VCaP (cell line): ENCODE data around the gene SLC25A31.

Source experiments
- H3K27ac ChIP-seq: fragments of 450-650 bp; 2 replicates; pipeline ENCODE4 v1.5.1; 2017
- CTCF ChIP-seq: fragments of 450-650 bp; conservative IDR thresholded peaks from 2 replicates; pipeline ENCODE4 v1.5.1; 2017; ENCODE audit warnings: mild to moderate bottlenecking, moderate library complexity

The SLC25A31 gene

GRCh38 chr4:127730142-127730913 lies at the start of gene SLC25A31:
Gene SLC25A31, plus strand, starts transcription at chr4:127730400. Its CDS starts 146 bp downstream, at chr4:127730546.
- TF ChIP-seq CTCF, result no peak
- no peak within 1 kb of the TSS for H3K27ac ChIP-seq

- H3K27ac ChIP-seq, result no peak overlapping the region
- TF ChIP-seq CTCF, result no peak
Measured at GRCh38 chr4:127685292-127685691, 44.9 kb upstream of the SLC25A31 start.

GRCh38 chr4:127686658-127687057 lies 43.5 kb upstream of the SLC25A31 start:
- no peak for TF ChIP-seq CTCF
- no peak overlapping the region for H3K27ac ChIP-seq

GRCh38 chr4:127687580-127687979 lies 42.6 kb upstream of the SLC25A31 start:
- no peak overlapping the region for H3K27ac ChIP-seq
- TF ChIP-seq CTCF, result no peak

GRCh38 chr4:127698789-127699200 lies 31.4 kb upstream of the SLC25A31 start:
- TF ChIP-seq CTCF, result no peak
- H3K27ac ChIP-seq, result no peak overlapping the region

- H3K27ac ChIP-seq, result peak overlapping the region; percentile 55; the same call in 1 of the 2 replicates
- TF ChIP-seq CTCF, result no peak
Measured at GRCh38 chr4:127708985-127709384, 21.2 kb upstream of the SLC25A31 start.

GRCh38 chr4:127709456-127709855 lies 20.7 kb upstream of the SLC25A31 start:
- no peak for TF ChIP-seq CTCF

More at GRCh38 chr4:127709456-127709855, 20.7 kb upstream of the SLC25A31 start:
- H3K27ac ChIP-seq, result peak overlapping the region; percentile 55; the same call in 1 of the 2 replicates
